ENCODE data around the gene PKDREJ. TPM values are rescaled to one million over a fixed set of nuclear protein-coding genes. Genes with fewer than 3 reads are reported as not detected.
"Not testable (repeated sequence)": the region's sequence is repeated elsewhere in the genome, so short reads cannot be mapped to it uniquely, and the experiment has no call there.

PKDREJ gene
- total RNA-seq, 2 experiments from 2014 or later: not detected

DNA sequence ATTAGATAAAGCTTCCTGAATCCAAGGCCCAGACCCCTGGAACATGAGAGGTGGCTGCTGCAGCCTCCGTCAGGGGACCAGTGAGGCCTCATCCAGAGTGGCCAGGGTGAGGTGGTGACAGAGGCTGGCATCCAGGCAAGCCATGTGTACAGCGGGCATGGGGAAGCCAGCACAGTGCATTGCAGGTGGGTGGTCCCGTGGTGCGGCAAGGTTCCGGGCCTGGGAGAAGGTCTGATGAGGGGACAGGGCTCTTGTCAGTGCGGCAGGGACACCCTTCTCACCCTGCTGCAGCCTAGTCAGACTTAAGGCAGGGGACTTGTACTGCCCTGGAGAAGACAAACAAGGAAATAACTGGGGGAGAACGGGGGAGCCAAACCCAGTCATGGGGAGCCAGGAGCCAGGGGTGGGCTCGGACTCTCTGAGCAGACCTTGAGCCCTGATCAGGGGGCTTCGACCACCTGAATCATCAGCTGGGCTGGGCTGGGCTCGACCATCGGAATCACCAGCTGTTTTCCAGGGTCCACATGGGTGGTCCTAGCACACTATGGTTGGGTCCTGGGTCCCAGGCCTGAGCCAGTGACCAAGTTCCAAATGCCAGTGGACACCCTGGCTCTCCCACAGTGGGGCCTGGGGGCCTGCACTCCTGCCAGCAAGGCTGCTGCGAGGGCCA lies 9.8 kb upstream of the PKDREJ start:
- peaks cover 7% of the 10 kb centered on the region for H3K4me1 Mint-ChIP-seq (ENCODE audit: low read depth)
- H3K4me3 Mint-ChIP-seq: no peak overlapping the region
- H3K27me3 Mint-ChIP-seq: no peaks in the 10 kb centered on the region
- CTCF ChIA-PET: no interaction called here
- DNase-seq: no peak
- intact Hi-C loops (cut with micrococcal nuclease): no loop called here
- peaks cover 11% of the 10 kb centered on the region for H3K36me3 Mint-ChIP-seq
- H3K9me3 Mint-ChIP-seq: peaks cover 5% of the 10 kb centered on the region
- H3K27ac Mint-ChIP-seq: no peak overlapping the region
- POLR2A ChIA-PET: no interaction called here

- Mint-ChIP-seq H3K4me3 (no peak overlapping the region), H3K4me1 (ENCODE audit: low read depth) (peaks cover 11% of the 10 kb centered on the region), H3K27ac (no peak overlapping the region), H3K36me3 (peaks cover 11% of the 10 kb centered on the region), H3K27me3 (no peaks in the 10 kb centered on the region), H3K9me3 (peaks cover 5% of the 10 kb centered on the region)
- CTCF ChIA-PET: no interaction called here
- POLR2A ChIA-PET: no interaction called here
- no peak for DNase-seq
- intact Hi-C loops (cut with micrococcal nuclease): no loop called here
These were observed 9.1 kb upstream of the PKDREJ start for GRCh38 chr22:46272196-46272595.

GRCh38 chr22:46269564-46269963 lies 6.4 kb upstream of the PKDREJ start:
- intact Hi-C loops (cut with micrococcal nuclease): no loop called here
- POLR2A ChIA-PET: no interaction called here

DNA sequence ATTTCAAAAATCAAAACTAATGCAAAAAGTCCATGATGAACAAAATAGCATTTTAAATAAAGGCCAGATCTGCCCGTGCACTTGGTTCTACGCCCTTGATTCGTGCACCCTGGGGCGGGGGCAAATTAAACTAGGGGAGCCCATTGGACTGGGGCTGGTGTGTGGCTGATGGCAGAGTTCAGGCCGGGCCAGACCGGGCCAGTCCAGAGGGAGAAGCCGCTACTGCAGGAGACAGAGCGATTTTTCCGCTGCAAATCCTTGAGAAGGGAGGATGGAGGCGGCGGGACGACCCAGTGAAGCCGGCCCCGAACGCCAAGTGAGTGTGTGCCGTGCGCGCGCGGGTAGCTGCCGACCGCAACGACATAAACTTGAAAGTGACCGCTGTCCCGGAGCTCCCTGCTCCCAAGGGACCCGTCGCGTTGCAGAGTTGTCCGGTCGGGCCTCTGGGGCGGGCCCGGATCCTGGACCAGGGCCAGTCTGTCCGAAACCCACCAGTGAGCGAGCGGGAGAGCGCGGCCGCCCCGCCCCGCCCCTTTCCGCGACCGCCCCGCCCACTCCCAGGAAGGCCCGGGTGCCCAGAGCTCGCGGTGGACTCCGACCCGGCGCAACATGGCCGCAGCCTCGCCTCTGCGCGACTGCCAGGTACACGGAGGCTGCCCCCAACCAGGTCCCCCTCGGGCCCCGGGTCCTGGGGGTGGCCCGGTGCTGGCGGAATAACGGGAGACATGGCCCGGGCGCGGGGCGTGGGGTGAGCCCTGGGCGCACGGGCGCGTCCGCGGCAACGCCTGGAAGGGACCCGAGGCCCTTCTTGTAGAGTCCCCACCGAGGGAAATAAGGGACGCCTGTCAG lies 4.5 kb upstream of the PKDREJ start, which contains the start of gene TTC38:
Gene TTC38 (plus strand): TSS at position 578 of the 849 bp plus-strand sequence. CDS start 32 bp downstream, at position 610.
- H3K27ac Mint-ChIP-seq: no peak within 1 kb of the TSS
- DNase-seq: peak; percentile 68
- peaks cover 11% of the 10 kb centered on the region for H3K4me1 Mint-ChIP-seq (ENCODE audit: low read depth)
- H3K36me3 Mint-ChIP-seq: peaks cover 3% of the 10 kb centered on the region
- POLR2A ChIA-PET: interaction anchor here (0.6 to 1.6 kb wide), 3 partner anchors 11 to 42 kb away, joined by 3 to 6 read pairs (median 3); partner anchors contain the start of gene GTSE1
- peak within 1 kb of the TSS; percentile 83 for H3K4me3 Mint-ChIP-seq
- H3K9me3 Mint-ChIP-seq: peaks cover 10% of the 10 kb centered on the region
- CTCF ChIA-PET: interaction anchor here (0.6 to 1.9 kb wide), 3 partner anchors 28 to 998 kb away, joined by 3 to 7 read pairs (median 6); partner anchors contain the start of gene GTSE1
- intact Hi-C loops (cut with micrococcal nuclease): no loop called here
- peaks cover 29% of the 10 kb centered on the region for H3K27me3 Mint-ChIP-seq

More at GRCh38 chr22:46269564-46269963, 6.4 kb upstream of the PKDREJ start:
- no peak overlapping the region for H3K27ac Mint-ChIP-seq
- peaks cover 15% of the 10 kb centered on the region for H3K27me3 Mint-ChIP-seq
- CTCF ChIA-PET: interaction anchor here (0.6 to 0.7 kb wide), 2 partner anchors 44 to 153 kb away, joined by 3 read pairs; no protein-coding TSS in a partner anchor
- no peak for DNase-seq
- peaks cover 10% of the 10 kb centered on the region for H3K9me3 Mint-ChIP-seq
- peaks cover 11% of the 10 kb centered on the region for H3K4me1 Mint-ChIP-seq (ENCODE audit: low read depth)
- H3K4me3 Mint-ChIP-seq: peak overlapping the region; percentile 41
- peaks cover 3% of the 10 kb centered on the region for H3K36me3 Mint-ChIP-seq

GRCh38 chr22:46265627-46266026 lies 2.5 kb upstream of the PKDREJ start:
- Mint-ChIP-seq H3K9me3 (peaks cover 10% of the 10 kb centered on the region), H3K27me3 (peaks cover 48% of the 10 kb centered on the region), H3K4me1 (ENCODE audit: low read depth) (peaks cover 11% of the 10 kb centered on the region)
- CTCF ChIA-PET: interaction anchor here (0.6 kb wide), 1 partner anchor 8 kb away, joined by 3 read pairs; no protein-coding TSS in a partner anchor
- H3K4me3 Mint-ChIP-seq; H3K36me3 Mint-ChIP-seq; H3K27ac Mint-ChIP-seq; intact Hi-C loops (cut with micrococcal nuclease); POLR2A ChIA-PET; DNase-seq: not testable (repeated sequence)

GRCh38 chr22:46264520-46264919 lies 1.4 kb upstream of the PKDREJ start:
- H3K27me3 Mint-ChIP-seq: peaks cover 58% of the 10 kb centered on the region
- H3K9me3 Mint-ChIP-seq: peaks cover 10% of the 10 kb centered on the region
- H3K27ac Mint-ChIP-seq; H3K4me1 Mint-ChIP-seq (ENCODE audit: low read depth); H3K36me3 Mint-ChIP-seq; H3K4me3 Mint-ChIP-seq; DNase-seq; CTCF ChIA-PET; POLR2A ChIA-PET; intact Hi-C loops (cut with micrococcal nuclease): not testable (repeated sequence)

DNA sequence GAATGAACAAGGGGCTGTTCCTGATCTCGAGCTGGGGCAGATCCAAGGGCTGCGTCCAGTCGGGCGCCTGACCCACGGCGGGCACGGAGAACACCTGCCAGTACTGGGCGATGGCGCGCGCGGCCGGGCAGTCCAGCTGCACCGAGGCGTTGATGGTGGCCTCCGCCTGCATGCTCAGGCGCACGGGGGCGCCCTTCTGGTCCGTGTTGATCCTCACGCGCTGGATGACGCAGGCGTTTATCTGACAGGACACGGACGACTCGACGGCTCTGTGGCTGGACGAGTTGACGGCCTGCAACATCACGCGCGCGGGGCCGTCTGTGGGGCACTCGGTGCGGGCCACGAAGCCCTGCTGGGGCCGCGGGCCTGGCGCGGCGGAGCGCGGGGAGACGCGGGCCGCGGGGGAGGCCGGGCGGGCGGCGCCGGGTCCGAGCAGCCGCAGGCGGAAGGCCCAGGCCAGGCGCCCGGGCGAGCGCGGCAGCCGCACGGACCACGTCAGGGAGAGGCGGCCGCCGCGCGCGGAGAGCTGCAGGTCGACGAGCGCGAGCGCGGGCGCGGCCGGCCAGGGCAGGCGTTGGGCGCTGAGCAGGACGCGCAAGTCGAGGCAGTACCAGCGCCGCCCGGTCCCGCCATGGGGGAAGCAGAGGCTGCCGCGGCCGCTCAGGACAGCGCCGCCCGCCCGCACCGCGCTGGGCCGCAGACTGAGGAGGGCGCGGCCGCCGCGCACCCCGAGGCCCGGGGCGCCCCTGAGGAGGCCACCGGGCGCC lies 511 bp downstream of the PKDREJ start:
- CTCF ChIA-PET: interaction anchor here (1.1 kb wide), 1 partner anchor 35 kb away, joined by 3 read pairs; no protein-coding TSS in a partner anchor
- Mint-ChIP-seq H3K9me3 (peaks cover 10% of the 10 kb centered on the region), H3K4me3 (no peak overlapping the region), H3K4me1 (ENCODE audit: low read depth) (peaks cover 4% of the 10 kb centered on the region), H3K27me3 (peaks cover 74% of the 10 kb centered on the region), H3K36me3 (peaks cover 3% of the 10 kb centered on the region), H3K27ac (no peak overlapping the region)
- intact Hi-C loops (cut with micrococcal nuclease): no loop called here
- peak; percentile 60 for DNase-seq
- POLR2A ChIA-PET: no interaction called here

- ChIA-PET POLR2A (interaction anchor here (1.1 kb wide), 1 partner anchor 38 kb away, joined by 3 read pairs; no protein-coding TSS in a partner anchor), CTCF (interaction anchor here (0.8 to 0.9 kb wide), 2 partner anchors 143 to 303 kb away, joined by 3 to 5 read pairs; no protein-coding TSS in a partner anchor)
- intact Hi-C loops (cut with micrococcal nuclease): no loop called here
- no peaks in the 10 kb centered on the region for H3K36me3 Mint-ChIP-seq
- no peak for DNase-seq
- H3K27me3 Mint-ChIP-seq: peaks cover 64% of the 10 kb centered on the region
- no peaks in the 10 kb centered on the region for H3K4me1 Mint-ChIP-seq (ENCODE audit: low read depth)
- H3K9me3 Mint-ChIP-seq: no peaks in the 10 kb centered on the region
- no peak overlapping the region for H3K4me3 Mint-ChIP-seq
- no peak overlapping the region for H3K27ac Mint-ChIP-seq
These were observed 3.1 kb downstream of the PKDREJ start for GRCh38 chr22:46260038-46260437.

DNA sequence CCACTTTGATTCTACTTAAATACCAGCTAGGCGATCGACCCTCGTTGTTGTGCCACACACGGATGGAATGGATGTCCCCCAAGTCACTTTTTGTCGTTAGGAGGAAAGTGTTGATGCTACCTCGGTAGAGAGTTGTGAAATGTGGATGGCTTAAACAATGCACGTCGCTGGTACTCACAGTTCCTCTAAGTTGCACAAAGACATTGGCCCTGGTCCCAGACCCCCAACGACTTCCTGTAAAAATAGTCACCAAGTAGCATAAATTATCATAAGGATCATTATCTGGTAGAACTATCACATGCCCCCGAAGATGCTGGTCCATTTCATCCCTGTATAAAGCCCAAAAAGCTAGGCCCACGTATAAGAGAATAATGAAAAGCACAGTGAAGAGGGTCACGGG lies 3.8 kb downstream of the PKDREJ start:
- POLR2A ChIA-PET: interaction anchor here (1.1 kb wide), 1 partner anchor 37 kb away, joined by 3 read pairs; no protein-coding TSS in a partner anchor
- Mint-ChIP-seq H3K9me3 (no peaks in the 10 kb centered on the region), H3K4me3 (no peak overlapping the region), H3K36me3 (no peaks in the 10 kb centered on the region), H3K27me3 (peaks cover 62% of the 10 kb centered on the region), H3K27ac (no peak overlapping the region), H3K4me1 (ENCODE audit: low read depth) (peaks cover 3% of the 10 kb centered on the region)
- intact Hi-C loops (cut with micrococcal nuclease): no loop called here
- CTCF ChIA-PET: interaction anchor here (0.9 kb wide), 1 partner anchor 143 kb away, joined by 5 read pairs; no protein-coding TSS in a partner anchor
- no peak for DNase-seq

DNA sequence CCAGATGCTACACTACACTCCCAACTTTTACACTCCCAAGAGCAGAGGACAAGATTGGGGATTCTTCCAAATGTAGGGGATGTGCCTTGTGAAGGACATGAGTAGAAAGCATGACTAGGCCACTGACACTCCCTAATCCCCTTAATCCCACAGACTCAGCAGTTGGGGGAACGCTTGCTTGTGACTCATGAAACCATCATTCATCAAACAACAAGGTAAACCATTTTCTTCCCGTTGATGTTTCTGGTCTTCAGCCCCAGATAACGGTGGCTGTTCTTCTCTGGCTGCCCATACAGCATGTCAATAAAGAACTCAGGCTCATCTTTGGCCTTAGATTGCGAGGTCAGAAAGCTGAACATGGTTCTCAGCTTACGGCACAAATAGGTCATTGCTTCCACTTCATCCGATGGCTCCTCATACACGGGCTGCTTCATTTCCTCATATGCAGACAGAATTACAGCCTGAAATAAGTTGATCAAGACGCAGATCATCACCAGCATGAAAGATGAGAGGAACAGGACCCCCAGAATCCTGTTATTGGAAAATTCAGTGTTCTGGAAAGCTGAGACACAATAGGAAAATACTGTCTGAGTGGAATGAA lies 6.7 kb downstream of the PKDREJ start:
- Mint-ChIP-seq H3K27me3 (peaks cover 39% of the 10 kb centered on the region), H3K27ac (no peak overlapping the region), H3K36me3 (no peaks in the 10 kb centered on the region), H3K4me1 (ENCODE audit: low read depth) (peaks cover 20% of the 10 kb centered on the region), H3K4me3 (no peak overlapping the region), H3K9me3 (no peaks in the 10 kb centered on the region)
- DNase-seq: no peak
- CTCF ChIA-PET: no interaction called here
- intact Hi-C loops (cut with micrococcal nuclease): no loop called here
- POLR2A ChIA-PET: no interaction called here

DNA sequence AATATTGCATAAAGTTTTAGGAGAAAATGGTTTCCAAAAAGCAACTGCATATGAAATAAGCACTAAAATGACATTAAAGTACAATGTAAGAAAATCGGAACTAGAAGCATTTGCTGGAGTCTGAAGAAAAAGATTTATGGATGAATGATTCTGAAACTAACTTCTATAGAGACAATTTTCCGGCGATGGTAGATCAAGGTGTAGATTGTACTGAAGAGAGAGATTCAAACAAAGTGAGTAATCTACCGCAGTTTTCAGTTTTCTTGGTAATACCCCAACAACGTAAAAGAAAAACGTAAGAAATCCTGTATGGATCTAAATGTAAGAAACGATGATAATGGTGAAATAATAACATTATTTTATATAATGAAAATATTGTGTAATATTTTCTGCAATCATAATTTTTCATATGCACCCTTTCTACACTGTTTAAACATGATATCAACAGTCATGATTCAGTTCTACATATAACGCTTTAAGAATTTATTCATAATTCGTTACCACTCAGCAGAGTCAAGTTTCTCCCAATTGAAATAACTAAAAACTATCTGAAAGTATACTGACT lies 11.2 kb downstream of the PKDREJ start:
- intact Hi-C loops (cut with micrococcal nuclease): loop anchor here (1.0 to 2.0 kb wide), 4 partner anchors 31 to 103 kb away; partner anchors contain the start of gene GTSE1
- CTCF ChIA-PET: interaction anchor here (3.4 kb wide), 1 partner anchor 102 kb away, joined by 13 read pairs; the partner anchor contains the start of gene PPARA
- Mint-ChIP-seq H3K27ac (peak overlapping the region; percentile 65), H3K36me3 (no peaks in the 10 kb centered on the region), H3K9me3 (no peaks in the 10 kb centered on the region), H3K27me3 (peaks cover 4% of the 10 kb centered on the region), H3K4me3 (peak overlapping the region; percentile 68), H3K4me1 (ENCODE audit: low read depth) (peaks cover 34% of the 10 kb centered on the region)
- DNase-seq: no peak
- POLR2A ChIA-PET: no interaction called here
